GM18505 (cell line): ENCODE data around the gene LYST.
"Not testable (repeated sequence)": the region's sequence is repeated elsewhere in the genome, so short reads cannot be mapped to it uniquely, and the experiment has no call there.

Experiments
- ATAC-seq: cut with Tn5 transposase; IDR thresholded peaks from one replicate; pipeline ENCODE4 v1.9.1; 2021; ENCODE audit not compliant: unreplicated experiment
- POLR2A ChIP-seq: IDR thresholded peaks from 4 replicates; pipeline ENCODE4 v1.6.1; 2011; ENCODE audit warnings: borderline replicate concordance; ENCODE audit not compliant: insufficient read depth, insufficient read length; ENCODE audit errors: extremely low read depth

The LYST gene

DNA sequence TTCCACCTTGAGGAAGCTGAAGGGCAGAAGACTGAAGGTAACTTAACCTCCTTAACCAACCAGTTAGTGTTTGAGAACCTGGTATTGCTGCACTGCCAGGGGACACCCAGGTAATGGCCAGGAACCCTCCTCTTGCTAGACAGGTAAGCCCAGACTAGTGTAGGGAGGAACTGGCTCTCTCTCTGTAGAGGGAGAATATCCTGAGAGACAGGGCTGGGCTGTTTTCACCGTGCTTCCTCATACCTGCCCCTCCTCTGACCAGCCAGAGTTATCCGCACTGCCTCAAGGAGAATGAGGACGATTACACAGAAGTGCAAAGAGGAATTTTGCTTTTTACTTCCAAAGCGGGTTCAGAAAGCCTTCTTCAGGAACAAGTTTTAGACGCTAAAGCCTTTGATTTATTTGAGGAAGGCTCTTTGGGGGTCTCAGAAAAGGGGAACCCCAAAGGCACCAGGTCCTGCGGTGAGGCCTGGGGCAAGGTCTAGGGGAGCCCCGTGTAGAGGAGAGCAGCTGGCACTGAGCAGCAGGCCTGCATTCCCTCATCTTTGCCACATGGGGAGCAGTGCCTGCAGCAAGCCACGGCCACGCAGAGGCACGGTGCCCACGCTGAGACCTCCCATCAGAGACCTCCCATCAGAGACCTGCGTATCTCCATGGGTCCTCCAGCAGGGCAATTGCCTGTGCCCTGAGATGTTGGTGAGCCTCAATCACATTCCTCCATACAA, 230.6 kb downstream of the LYST start:
- no peak for TF ChIP-seq POLR2A
- no peak for ATAC-seq

DNA sequence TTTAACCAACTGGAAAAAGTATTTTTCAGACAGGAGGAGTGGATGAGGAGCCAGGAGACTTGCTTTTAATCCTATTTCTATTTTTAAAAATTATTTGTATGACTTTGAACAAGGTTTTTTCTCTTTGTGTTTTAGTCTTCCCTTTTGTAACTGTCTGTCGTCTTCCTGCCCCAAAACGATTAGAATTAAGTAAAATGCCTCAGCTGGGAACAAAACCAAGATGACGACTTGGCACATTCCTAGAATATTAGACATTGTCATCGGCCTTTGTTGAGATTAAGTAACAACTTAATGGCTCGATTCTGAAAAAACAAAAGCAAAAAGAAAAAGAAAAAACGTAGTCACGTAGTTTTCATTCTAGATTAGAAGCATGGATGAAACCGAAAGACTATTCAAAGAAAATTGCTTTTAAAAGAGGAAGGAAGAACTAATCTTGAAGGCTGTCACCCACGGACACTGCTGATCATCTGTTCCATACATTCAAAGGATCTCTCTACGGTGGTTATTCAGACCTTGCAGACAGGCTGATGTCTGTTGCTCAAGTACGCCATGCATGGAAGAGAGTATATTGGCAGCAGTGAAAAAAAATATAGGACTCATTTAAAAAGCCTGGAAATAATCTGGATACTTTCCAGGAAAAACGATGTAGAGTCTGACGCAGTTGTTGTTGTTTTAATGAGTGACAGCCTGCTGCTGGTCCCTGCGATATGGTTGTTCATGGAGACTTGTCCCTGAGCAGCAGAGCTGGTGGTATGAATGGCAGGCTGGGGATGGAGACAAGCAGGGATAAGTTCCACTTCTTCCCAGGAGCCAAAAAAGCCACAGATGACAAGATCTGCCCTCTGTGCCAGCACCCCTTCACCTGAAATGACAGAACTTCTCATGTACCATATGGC, 234.0 kb downstream of the LYST start:
- TF ChIP-seq POLR2A: no peak
- ATAC-seq: peak; percentile 65

DNA sequence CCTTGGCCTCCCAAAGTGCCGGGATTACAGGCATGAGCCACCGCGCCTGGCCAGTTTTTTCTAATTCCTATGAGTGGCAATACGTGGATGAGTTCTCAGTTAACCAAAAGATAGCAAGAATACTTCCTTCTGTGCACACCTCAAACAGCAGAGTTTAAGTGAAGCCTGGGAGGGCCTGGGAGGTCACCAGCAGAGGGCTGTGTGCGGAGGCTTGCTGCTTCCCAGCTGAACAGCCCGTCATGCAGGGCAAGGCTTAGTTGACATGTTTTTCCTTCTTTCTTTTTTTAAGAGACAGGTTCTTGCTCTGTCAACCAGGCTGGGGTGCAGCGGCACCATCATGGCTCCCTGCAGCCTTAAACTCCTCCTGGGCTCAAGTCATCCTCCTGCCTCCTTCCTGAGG, 234.9 kb downstream of the LYST start:
- no peak for ATAC-seq
- no peak for TF ChIP-seq POLR2A

DNA sequence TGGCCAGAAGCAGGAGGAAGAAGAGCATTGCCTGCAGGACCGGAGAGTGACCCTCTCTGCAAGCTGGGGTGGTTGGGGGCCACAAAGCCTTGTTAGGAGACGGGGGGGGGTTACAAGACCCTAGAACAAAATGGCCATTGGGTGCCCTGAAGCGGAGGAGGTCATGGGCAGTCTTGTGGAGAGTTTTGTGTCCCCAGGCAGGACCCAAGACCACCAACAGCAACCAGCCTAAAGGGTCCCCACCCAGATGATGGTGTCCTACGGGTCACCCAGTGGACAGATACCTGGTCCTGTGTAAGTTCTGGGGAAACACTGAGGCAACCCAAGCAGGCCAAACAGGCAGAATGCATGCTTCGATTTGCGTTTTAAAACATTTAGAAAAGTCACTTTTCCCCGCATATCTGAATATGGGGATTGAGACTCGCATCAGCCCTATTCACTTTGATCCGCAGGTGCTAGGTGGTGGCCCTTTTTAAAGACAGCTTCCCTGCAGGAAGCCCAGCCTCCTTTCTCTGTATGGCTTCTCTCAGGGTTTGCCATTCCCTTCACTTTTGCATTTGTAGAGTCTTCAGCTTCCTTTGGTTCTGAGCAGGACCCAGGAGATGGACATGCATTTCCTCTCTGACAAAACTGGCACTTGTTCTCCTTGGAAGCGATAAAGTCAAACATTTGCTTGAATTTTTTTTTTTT, 238.2 kb downstream of the LYST start:
- TF ChIP-seq POLR2A: no peak
- ATAC-seq: no peak

DNA sequence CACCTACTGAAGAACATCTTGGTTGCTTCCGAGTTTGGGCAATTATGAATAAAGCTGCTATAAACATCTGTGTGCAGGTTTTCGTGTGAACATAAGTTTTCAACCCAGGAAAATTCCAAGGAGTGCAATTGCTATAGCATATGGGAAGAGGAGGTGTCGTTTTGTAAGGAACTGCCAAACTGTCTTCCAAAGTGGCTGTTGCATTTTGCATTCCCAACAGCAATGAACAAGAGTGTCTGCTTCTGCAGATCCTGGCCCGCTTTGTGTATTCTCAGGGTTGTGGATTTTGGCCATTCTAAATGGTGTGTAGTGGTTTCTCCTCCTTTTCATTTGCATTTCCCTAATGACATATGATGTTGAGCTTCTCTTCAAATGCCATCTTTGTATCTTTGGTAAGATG, 240.9 kb downstream of the LYST start:
- TF ChIP-seq POLR2A: no peak
- no peak for ATAC-seq

DNA sequence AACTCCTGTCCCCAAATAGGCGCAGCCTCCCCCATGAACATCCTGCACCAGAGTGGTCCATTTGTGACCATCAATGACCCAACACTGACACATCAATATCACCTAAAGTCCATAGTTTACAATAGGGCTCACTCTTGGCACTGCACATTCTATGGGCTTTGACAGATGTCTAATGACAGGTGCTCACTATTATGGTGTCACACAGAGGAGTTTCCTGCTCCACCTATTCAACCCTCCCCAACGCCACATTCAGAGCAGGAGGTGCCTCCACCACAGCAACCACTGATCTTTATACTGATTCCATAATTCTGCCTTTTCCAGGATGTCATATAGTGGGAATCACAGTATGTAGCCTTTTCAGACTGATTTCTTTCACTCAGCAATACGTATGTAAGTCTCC, 241.4 kb downstream of the LYST start:
- TF ChIP-seq POLR2A: no peak
- ATAC-seq: no peak

DNA sequence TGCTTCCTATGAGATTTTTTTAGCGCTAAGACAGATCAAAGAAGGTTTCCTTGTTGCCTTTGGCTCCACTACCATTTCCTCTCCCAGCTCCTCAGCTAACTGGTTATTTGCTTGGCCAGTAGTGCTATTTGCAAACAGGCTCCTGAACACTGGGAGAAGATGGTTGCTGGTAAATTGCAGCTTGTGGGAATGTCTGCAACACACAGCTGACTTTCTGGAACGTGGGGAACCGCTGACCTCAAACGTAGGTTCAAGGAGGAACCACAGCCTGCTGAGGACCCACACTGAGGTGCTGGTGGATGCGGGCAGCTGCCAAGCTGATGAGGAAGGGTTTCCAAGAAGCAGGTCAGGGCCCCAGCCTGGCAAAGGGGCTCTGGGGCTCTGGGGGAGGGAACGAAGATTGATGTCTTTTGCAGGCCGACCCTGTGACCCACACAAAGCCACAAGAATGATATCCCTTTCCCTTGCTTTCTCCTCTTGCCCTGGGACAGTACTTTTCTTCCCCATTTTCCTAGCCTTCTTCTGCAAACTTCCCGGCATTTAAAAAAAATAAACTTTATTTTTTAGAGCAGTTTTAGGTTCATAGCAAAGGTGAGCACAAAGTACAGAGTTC, 241.9 kb downstream of the LYST start:
- TF ChIP-seq POLR2A: no peak
- no peak for ATAC-seq

DNA sequence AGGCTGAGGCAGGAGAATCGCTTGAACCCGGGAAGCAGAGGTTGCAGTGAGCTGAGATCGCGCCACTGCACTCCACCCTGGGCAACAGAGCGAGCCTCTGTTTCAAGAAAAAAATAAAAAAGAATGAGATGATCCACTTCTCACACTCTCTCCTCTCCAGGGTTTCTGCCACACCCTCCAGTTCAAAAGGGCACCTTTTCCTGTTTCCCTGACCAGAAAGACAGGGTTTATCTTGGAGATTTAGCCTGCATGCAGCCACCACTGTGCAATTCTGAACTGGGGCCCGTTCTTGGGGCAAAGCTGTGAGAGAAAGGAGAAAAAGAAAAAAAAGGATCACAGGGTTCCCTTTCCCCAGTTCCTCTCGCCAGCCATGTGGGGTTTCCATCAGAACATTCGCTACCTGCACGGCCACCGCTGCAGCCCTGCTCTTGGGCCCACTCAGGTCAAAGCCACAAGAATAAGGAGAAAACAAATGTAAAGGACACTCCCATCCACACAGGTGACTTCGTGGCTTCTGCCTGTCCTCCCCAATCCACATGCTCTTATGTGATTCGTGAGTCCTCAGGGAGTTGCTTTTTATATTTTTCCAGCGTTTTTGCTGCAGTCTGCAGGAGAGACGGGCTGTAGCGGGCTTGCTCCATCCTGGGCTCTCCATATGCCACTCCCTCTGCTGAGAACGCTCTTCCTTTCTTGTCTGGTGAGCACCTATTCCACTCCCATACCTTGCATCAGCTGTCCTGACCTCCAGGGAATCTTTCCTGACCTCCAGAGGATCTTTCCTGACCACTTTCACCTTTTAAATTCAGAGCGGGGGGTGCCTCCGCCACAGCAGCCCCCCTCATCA, 243.5 kb downstream of the LYST start:
- no peak for TF ChIP-seq POLR2A
- ATAC-seq: no peak

DNA sequence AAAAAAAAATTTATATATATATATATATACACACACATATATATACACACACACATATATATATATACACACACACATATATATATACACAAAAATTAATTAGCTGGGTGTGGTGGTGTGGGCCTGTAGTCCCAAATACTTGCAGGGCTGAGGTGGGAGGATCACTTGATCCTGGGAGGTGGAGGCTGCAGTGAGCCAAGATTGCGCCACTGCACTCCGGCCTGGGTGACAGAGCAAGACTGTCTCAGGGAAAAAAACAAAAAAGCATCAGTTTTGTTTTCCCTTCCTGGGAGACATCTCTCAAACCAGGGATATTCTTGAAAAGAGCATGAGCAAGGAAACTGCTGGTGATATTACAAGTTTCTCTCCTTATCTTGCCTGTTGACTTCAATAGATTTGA, 247.6 kb downstream of the LYST start:
- not testable (repeated sequence) for ATAC-seq

DNA sequence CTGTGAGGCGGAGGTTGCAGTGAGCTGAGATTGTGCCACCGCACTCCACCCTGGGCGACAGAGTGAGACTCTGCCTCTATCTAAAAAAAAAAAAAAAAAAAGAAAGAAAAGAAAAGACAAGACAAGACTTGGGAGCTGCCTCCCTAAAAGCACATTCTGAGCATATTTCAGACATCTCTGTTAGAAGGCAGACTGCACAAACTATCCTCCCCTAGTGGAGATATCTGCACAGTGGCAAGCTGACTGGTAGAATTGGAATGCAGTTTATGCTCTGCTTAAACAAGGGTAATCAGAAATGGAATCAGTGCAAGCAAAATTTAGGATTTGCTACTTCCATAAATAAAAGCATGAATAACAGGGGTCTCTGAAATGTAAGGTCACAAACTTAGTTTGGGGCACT, 248.9 kb downstream of the LYST start:
- no peak for TF ChIP-seq POLR2A
- ATAC-seq: no peak

DNA sequence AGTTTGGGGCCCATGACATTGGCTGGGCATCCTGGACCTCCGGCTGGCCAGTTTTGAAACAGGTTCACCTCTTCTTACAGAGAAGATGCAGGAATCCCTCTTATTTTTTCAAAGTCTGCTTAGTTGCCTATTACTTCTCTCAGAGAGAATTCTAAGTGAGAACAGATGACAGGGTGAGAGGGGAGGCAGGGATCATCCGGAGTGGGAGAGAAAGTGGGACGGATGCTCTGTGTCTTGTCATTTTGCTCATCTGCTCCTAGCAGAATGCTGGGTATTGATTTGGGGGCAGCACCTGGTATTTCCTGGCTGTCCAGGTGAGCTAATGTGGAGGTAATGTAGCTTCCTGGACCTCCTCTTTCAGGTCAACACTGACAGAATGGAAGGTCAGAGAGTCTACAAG, 249.6 kb downstream of the LYST start:
- TF ChIP-seq POLR2A: no peak
- ATAC-seq: no peak

DNA sequence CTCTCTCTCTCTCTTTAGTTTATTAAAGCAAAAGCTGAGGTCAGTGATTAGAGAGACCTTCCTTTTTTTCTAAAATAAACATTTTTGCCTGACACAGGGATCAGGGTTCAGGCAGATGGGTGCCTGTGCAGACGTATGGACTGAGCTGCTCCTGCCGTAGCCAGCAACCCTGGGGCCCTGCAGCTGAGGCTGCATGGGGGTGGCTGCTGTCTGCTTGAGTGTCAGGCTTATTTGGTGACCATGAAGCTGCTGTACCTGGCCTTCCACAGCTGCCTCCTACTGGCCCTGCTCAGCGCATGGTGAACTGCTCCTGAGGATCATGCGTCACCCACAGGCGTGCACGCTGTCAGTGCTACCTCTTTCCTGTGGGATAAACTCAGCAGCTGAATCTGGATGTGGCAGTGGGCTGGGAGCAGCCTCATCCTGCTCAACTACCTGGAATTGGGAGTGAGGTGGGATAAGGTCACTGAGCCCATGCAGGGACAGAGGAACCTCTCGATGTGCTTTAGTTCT, 252.2 kb downstream of the LYST start:
- TF ChIP-seq POLR2A: no peak
- no peak for ATAC-seq
